HepG2 (cell line): Measurements from ENCODE around the gene LPCAT4. TPM values are rescaled to one million over a fixed set of nuclear protein-coding genes. Genes with fewer than 3 reads are reported as not detected.

Source experiments
- AGO1 ChIP-seq: fragments of 200-400 bp; formaldehyde crosslinking; IDR thresholded peaks from 2 replicates; pipeline ENCODE4 v1.6.1; 2017; ENCODE audit warnings: mild to moderate bottlenecking, low read depth, low read length, moderate library complexity; ENCODE audit not compliant: poor library complexity, severe bottlenecking
- ARID2 ChIP-seq: sonication (generic); formaldehyde crosslinking; IDR thresholded peaks from 2 replicates; pipeline ENCODE4 v1.8.1; 2022; ENCODE audit warnings: mild to moderate bottlenecking, missing genetic modification reagents, borderline replicate concordance
- DPF2 ChIP-seq: sonication (generic); formaldehyde crosslinking; IDR thresholded peaks from 2 replicates; pipeline ENCODE4 v1.4.0; 2020; ENCODE audit warnings: mild to moderate bottlenecking, low read depth, missing genetic modification reagents, borderline replicate concordance
- ELF3 ChIP-seq: IDR thresholded peaks from 2 replicates; pipeline ENCODE4 v1.6.1; 2016; ENCODE audit warnings: missing genetic modification reagents, missing compliant biosample characterization
- IKZF1 ChIP-seq: fragments of 450-650 bp; IDR thresholded peaks from 2 replicates; pipeline ENCODE4 v1.7.1; 2016
- IKZF4 ChIP-seq: sonication (generic); formaldehyde crosslinking; IDR thresholded peaks from 2 replicates; pipeline ENCODE4 v1.5.1; 2020; ENCODE audit warnings: borderline replicate concordance, mild to moderate bottlenecking, low read depth, missing genetic modification reagents; ENCODE audit errors: not compliant biosample characterization
- IRF1 ChIP-seq: sonication (generic); formaldehyde crosslinking; IDR thresholded peaks from 2 replicates; pipeline ENCODE4 v1.4.0; 2020; ENCODE audit warnings: low read depth, mild to moderate bottlenecking, missing genetic modification reagents
- MLX ChIP-seq: IDR thresholded peaks from 2 replicates; pipeline ENCODE4 v1.6.1; 2016
- NPAS2 ChIP-seq: sonication (generic); formaldehyde crosslinking; IDR thresholded peaks from 2 replicates; pipeline ENCODE4 v1.8.0; 2022; ENCODE audit warnings: mild to moderate bottlenecking, missing genetic modification reagents, borderline replicate concordance
- NR2C2 ChIP-seq: sonication (generic); formaldehyde crosslinking; IDR thresholded peaks from 2 replicates; pipeline ENCODE4 v1.4.0; 2020; ENCODE audit warnings: missing genetic modification reagents, mild to moderate bottlenecking, moderate library complexity, borderline replicate concordance
- SIX4 ChIP-seq: sonication (generic); formaldehyde crosslinking; IDR thresholded peaks from 2 replicates; pipeline ENCODE4 v1.4.0; 2020; ENCODE audit warnings: missing genetic modification reagents
- ZBTB46 ChIP-seq: sonication (generic); formaldehyde crosslinking; IDR thresholded peaks from 2 replicates; pipeline ENCODE4 v1.4.0; 2020; ENCODE audit warnings: mild to moderate bottlenecking, missing genetic modification reagents, borderline replicate concordance
- ZFP36L2 ChIP-seq: sonication (generic); formaldehyde crosslinking; IDR thresholded peaks from 2 replicates; pipeline ENCODE4 v1.4.0; 2020; ENCODE audit warnings: missing genetic modification reagents
- ZMYM2 ChIP-seq: sonication (generic); formaldehyde crosslinking; IDR thresholded peaks from 2 replicates; pipeline ENCODE4 v1.8.0; 2022; ENCODE audit warnings: mild to moderate bottlenecking, missing genetic modification reagents
- ZNF101 ChIP-seq: sonication (generic); formaldehyde crosslinking; IDR thresholded peaks from 2 replicates; pipeline ENCODE4 v1.4.0; 2020; ENCODE audit warnings: mild to moderate bottlenecking, low read depth, missing genetic modification reagents, borderline replicate concordance
- ZNF225 ChIP-seq: sonication (generic); formaldehyde crosslinking; IDR thresholded peaks from 2 replicates; pipeline ENCODE4 v1.4.0; 2020; ENCODE audit warnings: mild to moderate bottlenecking, missing genetic modification reagents
- ZNF282 ChIP-seq: fragments of 450-650 bp; IDR thresholded peaks from 2 replicates; pipeline ENCODE4 v1.6.1; 2018; ENCODE audit not compliant: partially characterized antibody
- ZNF362 ChIP-seq: sonication (generic); formaldehyde crosslinking; IDR thresholded peaks from 2 replicates; pipeline ENCODE4 v1.4.0; 2020; ENCODE audit warnings: missing genetic modification reagents, mild to moderate bottlenecking, borderline replicate concordance
- ZNF772 ChIP-seq: sonication (generic); formaldehyde crosslinking; IDR thresholded peaks from 2 replicates; pipeline ENCODE4 v1.5.0; 2020; ENCODE audit warnings: mild to moderate bottlenecking, missing genetic modification reagents
- ZNF878 ChIP-seq: sonication (generic); formaldehyde crosslinking; IDR thresholded peaks from 2 replicates; pipeline ENCODE4 v1.8.1; 2023; ENCODE audit warnings: mild to moderate bottlenecking, missing genetic modification reagents, moderate library complexity
- polyA plus RNA-seq, 8 experiments: library from polyadenylated mRNA; depleted of rRNA in 3 of 8; stranded (reverse) in 7 of 8; unstranded in 1 of 8; fragments of >200 nt; fragmentation: Illumina TruSeq in 4 of 8; extraction: Trizol in 4 of 8; gene quantifications; 2 replicates each; pipeline versions ENCODE4 v1.2.1 to v1.2.3, GENCODE V29; 2011 to 2016; ENCODE audit warnings: low read depth in 4 of 8, missing spikeins in 1 of 8, mixed read lengths in 1 of 8; ENCODE audit not compliant: insufficient read depth in 1 of 8
- total RNA-seq, 5 experiments: library from RNA; depleted of rRNA; stranded (reverse); fragments of >200 nt; fragmentation: Illumina TruSeq; extraction: Trizol; gene quantifications; 2 replicates each; pipeline ENCODE4 v1.2.3, GENCODE V29; 2016; ENCODE audit warnings: low read depth in 1 of 5
- TF ChIP-seq, protein P1 (sequence below): sonication (generic); formaldehyde crosslinking; IDR thresholded peaks from 2 replicates; pipeline ENCODE4 v1.8.0; 2022; ENCODE audit warnings: mild to moderate bottlenecking, missing genetic modification reagents, borderline replicate concordance

LPCAT4 gene
- total and polyA plus RNA-seq, 2 of the 13 experiments (the other 11 are each of a cell fraction or from before 2014, with no cell fraction given) = 8.1 to 57.1 TPM

DNA sequence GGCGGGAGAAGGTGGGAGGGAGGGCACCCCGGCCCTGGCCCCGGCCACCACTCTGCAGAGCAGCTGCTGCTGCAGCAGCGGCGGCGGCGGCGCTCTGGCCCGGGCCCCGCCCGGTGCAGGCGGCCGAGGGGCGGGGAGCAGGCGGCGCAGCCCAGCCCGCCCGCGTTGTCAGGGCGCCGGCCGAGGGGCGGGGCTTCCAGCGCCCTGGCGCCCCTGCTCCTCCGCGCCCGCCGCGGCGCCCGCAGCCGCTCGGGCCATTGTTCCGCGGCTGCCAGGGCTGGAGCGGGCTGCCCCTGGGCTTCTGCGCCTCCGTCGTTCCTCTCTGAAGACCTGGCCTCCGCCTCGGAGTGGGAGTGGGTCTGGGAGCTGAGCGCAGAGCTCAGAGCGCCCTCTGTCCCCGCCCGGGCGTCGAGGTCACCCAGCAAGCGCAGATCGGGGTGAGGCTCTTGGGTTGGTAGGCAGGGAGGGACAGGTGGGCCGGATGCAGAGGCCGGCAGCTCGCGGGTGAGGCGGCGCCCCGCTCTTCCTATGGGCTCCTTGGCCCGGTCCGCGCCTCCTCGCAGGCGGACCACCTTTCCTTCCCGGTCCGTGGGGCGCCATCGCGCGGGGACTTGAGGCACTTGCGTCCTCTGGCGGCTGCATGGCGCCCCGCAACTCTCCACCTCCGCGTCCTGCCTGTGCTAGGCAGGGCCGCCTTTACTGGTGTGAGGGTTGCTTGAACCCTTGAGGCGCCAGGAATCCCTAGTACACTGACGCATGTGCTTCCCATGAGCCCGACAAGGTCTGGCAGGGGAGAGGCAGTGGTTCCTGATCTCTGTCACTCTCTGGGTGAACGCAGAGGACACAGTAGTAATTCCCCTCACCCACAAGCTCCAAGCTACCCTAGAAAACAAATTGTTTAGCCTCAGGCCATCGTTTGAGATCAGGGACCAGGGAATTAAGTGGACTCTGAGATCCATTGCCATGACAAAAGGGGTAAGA is at the start of gene LPCAT4 (continued):
- no peak for TF ChIP-seq ZBTB46 (CRISPR knock-in tag)
- peak; percentile 68 for TF ChIP-seq ELF3 (CRISPR knock-in tag)
- TF ChIP-seq, protein P1, sequence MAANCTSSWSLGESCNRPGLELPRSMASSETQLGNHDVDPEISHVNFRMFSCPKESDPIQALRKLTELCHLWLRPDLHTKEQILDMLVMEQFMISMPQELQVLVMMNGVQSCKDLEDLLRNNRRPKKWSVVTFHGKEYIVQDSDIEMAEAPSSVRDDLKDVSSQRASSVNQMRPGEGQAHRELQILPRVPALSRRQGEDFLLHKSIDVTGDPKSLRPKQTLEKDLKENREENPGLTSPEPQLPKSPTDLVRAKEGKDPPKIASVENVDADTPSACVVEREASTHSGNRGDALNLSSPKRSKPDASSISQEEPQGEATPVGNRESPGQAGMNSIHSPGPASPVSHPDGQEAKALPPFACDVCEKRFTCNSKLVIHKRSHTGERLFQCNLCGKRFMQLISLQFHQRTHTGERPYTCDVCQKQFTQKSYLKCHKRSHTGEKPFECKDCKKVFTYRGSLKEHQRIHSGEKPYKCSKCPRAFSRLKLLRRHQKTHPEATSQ (CRISPR knock-in tag) = 0 out of 2 replicates have a peak, but pooled peaks have one; percentile 43
- peak; percentile 31 for TF ChIP-seq IKZF4 (CRISPR knock-in tag)
- TF ChIP-seq ZNF282 = no peak
- no peak for TF ChIP-seq AGO1
- no peak for TF ChIP-seq ZNF772 (CRISPR knock-in tag)
- peak; percentile 79; the same call in 1 of the 2 replicates for TF ChIP-seq ZNF225 (CRISPR knock-in tag)
- no peak for TF ChIP-seq NPAS2 (CRISPR knock-in tag)
- TF ChIP-seq SIX4 (CRISPR knock-in tag) = no peak
- TF ChIP-seq IRF1 (CRISPR knock-in tag) = no peak
- TF ChIP-seq MLX (CRISPR knock-in tag) = no peak
- no peak for TF ChIP-seq ZFP36L2 (CRISPR knock-in tag)
- TF ChIP-seq NR2C2 (CRISPR knock-in tag) = peak; percentile 43; the same call in 1 of the 2 replicates
- no peak for TF ChIP-seq ZMYM2 (CRISPR knock-in tag)
- 0 out of 2 replicates have a peak, but pooled peaks have one; percentile 34 for TF ChIP-seq ARID2 (CRISPR knock-in tag)
- TF ChIP-seq IKZF1 = no peak
- no peak for TF ChIP-seq ZNF362 (CRISPR knock-in tag)
- no peak for TF ChIP-seq DPF2 (CRISPR knock-in tag)
- no peak for TF ChIP-seq ZNF101 (CRISPR knock-in tag)
- TF ChIP-seq ZNF878 (CRISPR knock-in tag) = no peak
